Ascending aorta (tissue), 2 donors: ENCODE measurements around the gene TMEM235. TPM values are rescaled to one million over a fixed set of nuclear protein-coding genes. Genes with fewer than 3 reads are reported as not detected.

ENCODE experiments used
- DNase-seq, 2 donors: peaks; one replicate each; pipeline ENCODE4 v3.0.0-alpha.2; 2019; ENCODE audit warnings: low spot score in 2 of 2
- H3K27ac ChIP-seq, 2 donors: fragments of 200-600 bp; sonication (generic); one replicate each; pipeline ENCODE4 v1.5.1; 2016 to 2017; ENCODE audit warnings: mild to moderate bottlenecking in 1 of 2
- H3K27me3 ChIP-seq: fragments of 200-600 bp; sonication (generic); one replicate; pipeline ENCODE4 v1.5.1; 2017
- H3K36me3 ChIP-seq, 2 donors: fragments of 200-600 bp; sonication (generic); one replicate each; pipeline ENCODE4 v1.5.1; 2016
- H3K4me1 ChIP-seq, 2 donors: fragments of 200-600 bp; sonication (generic); one replicate each; pipeline ENCODE4 v1.5.1; 2016 to 2017; ENCODE audit warnings: mild to moderate bottlenecking in 1 of 2
- H3K4me3 ChIP-seq, 2 donors: fragments of 200-600 bp; sonication (generic); one replicate each; pipeline ENCODE4 v1.5.1; 2016 to 2017; ENCODE audit warnings: mild to moderate bottlenecking in 1 of 2
- H3K9me3 ChIP-seq, 2 donors: fragments of 200-600 bp; sonication (generic); one replicate each; pipeline ENCODE4 v1.5.1; 2016
- CTCF ChIP-seq, 3 experiments: fragments of 200-600 bp in 2 of 3; fragments of 450-650 bp in 1 of 3; sonication (generic) in 2 of 3; IDR thresholded peaks; one replicate each; pipeline ENCODE4 v1.5.1; 2016 to 2019; ENCODE audit warnings: antibody characterized with exemption in 3 of 3, mild to moderate bottlenecking in 1 of 3, moderate library complexity in 1 of 3
- intact Hi-C: fragments of 100-400 bp; cut with DNase I; formaldehyde crosslinking; loops from one replicate; pipeline ENCODE4 v1.15.1; 2023
- total RNA-seq: library from RNA; depleted of rRNA; stranded (reverse); fragments of >200 nt; gene quantifications from one replicate; pipeline ENCODE4 v1.1.0, GENCODE V29; 2016

The TMEM235 gene
- total RNA-seq, 1 donor from 2014 or later: not detected

GRCh38 chr17:78272181-78272913 lies 40.9 kb downstream of the TMEM235 start:
- DNase-seq: no peak
- no peaks in the 10 kb centered on the region for H3K36me3 ChIP-seq
- H3K9me3 ChIP-seq: no peaks in the 10 kb centered on the region
- TF ChIP-seq CTCF (IDR thresholded peaks at IDR 0.05): no peak
- intact Hi-C loops: no loop called here
- H3K27me3 ChIP-seq: peaks cover 5% of the 10 kb centered on the region
- no peak overlapping the region for H3K27ac ChIP-seq
- no peak overlapping the region for H3K4me3 ChIP-seq
- H3K4me1 ChIP-seq: no peaks in the 10 kb centered on the region

GRCh38 chr17:78272914-78273258 lies 41.5 kb downstream of the TMEM235 start:
- no peak for TF ChIP-seq CTCF (IDR thresholded peaks at IDR 0.05)
- intact Hi-C loops: no loop called here
- H3K4me3 ChIP-seq: no peak overlapping the region
- no peaks in the 10 kb centered on the region for H3K4me1 ChIP-seq
- no peak for DNase-seq
- no peaks in the 10 kb centered on the region for H3K9me3 ChIP-seq
- no peaks in the 10 kb centered on the region for H3K36me3 ChIP-seq
- no peak overlapping the region for H3K27ac ChIP-seq
- peaks cover 5% of the 10 kb centered on the region for H3K27me3 ChIP-seq

GRCh38 chr17:78273813-78274212 lies 42.4 kb downstream of the TMEM235 start:
- Histone ChIP-seq H3K27me3 (peaks cover 5% of the 10 kb centered on the region), H3K27ac (no peak overlapping the region), H3K4me3 (no peak overlapping the region), H3K4me1 (no peaks in the 10 kb centered on the region), H3K9me3 (no peaks in the 10 kb centered on the region), H3K36me3 (no peaks in the 10 kb centered on the region)
- no peak for TF ChIP-seq CTCF (IDR thresholded peaks at IDR 0.05)
- intact Hi-C loops: no loop called here
- DNase-seq: no peak

- intact Hi-C loops: no loop called here
- no peak overlapping the region for H3K27ac ChIP-seq
- peaks cover 5% of the 10 kb centered on the region for H3K27me3 ChIP-seq
- no peaks in the 10 kb centered on the region for H3K9me3 ChIP-seq
- no peaks in the 10 kb centered on the region for H3K36me3 ChIP-seq
- no peak for DNase-seq
- H3K4me1 ChIP-seq: no peaks in the 10 kb centered on the region
- H3K4me3 ChIP-seq: no peak overlapping the region
- TF ChIP-seq CTCF (IDR thresholded peaks at IDR 0.05): no peak
Measured at GRCh38 chr17:78275355-78275754, 43.9 kb downstream of the TMEM235 start.

- TF ChIP-seq CTCF (IDR thresholded peaks at IDR 0.05): no peak
- no peak for DNase-seq
- H3K27ac ChIP-seq: no peak overlapping the region
- no peaks in the 10 kb centered on the region for H3K9me3 ChIP-seq
- H3K4me3 ChIP-seq: no peak overlapping the region
- H3K27me3 ChIP-seq: peaks cover 5% of the 10 kb centered on the region
- intact Hi-C loops: no loop called here
- no peaks in the 10 kb centered on the region for H3K4me1 ChIP-seq
- H3K36me3 ChIP-seq: no peaks in the 10 kb centered on the region
Measured at GRCh38 chr17:78276098-78276887, 44.9 kb downstream of the TMEM235 start.
